DLD1 (cell line): Measurements from ENCODE around the gene NPHP4.
"Not testable (repeated sequence)": the region's sequence is repeated elsewhere in the genome, so short reads cannot be mapped to it uniquely, and the experiment has no call there.

Experiments used
- in situ Hi-C: cut with HindIII; loops from 2 replicates; pipeline ENCODE4 v1.10.0; 2017; ENCODE audit warnings: low sequenced_read_pairs

NPHP4 gene

DNA sequence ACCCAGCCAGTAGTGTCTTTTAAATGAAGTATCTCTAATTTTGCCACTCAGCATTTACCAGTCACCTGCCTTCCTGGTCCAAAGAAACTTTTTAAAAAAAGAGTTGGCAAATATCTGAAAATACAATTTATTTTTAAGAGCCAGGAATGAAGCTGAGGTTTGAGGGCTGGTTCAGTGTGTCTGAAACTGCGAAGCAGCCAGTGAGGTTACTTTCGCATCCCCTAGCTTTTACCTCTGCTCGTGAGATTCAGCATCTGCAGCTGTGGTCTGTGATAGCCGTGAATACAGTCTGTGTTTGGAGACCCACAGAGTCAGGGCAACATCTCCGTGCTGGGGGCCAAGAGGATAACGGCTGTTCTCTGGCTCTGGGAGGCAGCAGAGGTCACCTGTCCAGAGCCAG is 32.2 kb upstream of the NPHP4 start:
- in situ Hi-C loops: no loop called here

DNA sequence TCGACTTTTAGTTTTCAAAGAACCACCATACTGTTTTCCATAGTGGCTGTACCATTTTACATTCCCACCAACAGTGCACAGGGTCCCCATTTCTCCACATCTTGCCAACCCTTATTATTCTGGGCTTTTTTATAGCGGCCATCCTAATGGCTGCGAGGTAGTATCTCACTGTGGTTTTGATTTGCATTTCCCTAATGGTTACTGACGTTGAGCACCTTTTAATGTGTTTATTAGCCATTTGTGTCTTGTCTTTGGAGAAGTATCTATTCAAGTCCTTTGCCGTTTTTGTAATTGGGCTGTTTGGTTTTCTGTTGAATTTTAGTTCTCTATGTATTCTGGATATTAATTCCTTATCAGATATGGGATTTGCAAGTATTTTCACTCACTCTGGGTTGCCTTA is 31.1 kb upstream of the NPHP4 start:
- in situ Hi-C loops: no loop called here

DNA sequence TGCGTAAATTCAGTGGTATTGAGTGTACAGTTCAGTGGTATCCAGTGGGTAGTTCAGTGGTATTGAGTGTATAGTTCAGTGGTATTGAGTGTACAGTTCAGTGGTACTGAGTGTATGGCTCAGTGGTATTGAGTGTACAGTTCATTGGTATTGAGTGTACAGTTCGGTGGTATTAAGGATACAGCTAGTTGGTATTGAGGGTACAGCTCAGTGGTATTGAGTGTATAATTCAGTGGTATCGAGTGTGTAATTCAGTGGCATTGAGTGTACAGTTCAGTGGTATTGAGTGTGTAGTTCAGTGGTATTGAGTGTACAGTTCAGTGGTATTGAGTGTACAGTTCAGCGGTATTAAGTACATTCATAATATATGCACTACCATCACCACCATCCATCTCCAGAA is 30.0 kb upstream of the NPHP4 start:
- in situ Hi-C loops: no loop called here

DNA sequence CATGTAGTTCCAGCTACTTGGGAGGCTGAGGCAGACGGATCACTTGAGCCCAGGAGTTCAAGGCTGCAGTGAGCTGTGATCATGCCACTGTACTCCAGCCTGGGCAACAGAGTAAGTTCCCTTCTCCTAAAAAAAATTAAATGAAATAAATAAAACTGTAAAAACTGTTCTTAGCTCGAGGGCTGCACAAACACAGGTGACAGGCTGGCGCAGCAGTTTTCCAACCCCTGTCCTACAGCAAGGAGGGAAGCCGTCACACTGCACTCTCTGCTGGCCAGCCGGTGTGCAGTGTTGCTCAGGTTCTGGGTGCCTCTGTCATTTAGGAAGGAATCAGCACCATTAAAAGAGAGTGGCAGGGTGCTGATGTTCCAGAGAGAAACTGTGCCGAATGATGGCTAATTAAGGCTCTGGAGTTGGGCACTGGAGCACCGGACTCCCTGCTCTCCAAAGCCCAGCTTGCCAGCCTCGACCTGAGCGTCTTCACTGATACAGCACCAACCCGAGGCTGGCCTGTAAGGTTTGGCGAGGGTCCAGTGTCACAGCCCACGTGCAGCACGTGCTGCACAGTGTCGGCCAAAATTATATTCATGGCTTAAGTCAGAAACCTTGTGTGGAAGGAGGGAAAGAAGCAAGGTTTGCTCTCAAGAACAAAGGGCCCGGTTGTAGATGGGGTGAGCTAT is 27.1 kb upstream of the NPHP4 start:
- in situ Hi-C loops: no loop called here

DNA sequence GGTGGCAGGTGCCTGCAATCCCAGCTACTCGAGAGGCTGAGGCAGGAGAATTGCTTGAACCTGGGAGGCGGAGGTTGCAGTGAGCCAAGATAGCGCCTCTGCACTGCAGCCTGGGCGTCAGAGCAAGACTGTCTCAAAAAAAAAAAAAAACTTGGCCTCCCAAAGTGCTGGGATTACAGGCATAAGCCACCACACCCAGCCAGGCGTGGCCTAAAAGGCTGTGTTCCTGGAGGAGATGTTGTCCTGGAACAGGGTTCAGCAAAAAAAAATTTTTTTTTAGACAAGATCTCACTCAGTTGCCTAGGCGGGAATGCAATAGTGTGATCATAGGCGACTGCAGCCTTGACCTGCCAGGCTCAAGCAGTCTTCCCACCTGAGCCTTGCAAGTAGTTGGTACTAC is 25.4 kb upstream of the NPHP4 start:
- in situ Hi-C loops: not testable (repeated sequence)

DNA sequence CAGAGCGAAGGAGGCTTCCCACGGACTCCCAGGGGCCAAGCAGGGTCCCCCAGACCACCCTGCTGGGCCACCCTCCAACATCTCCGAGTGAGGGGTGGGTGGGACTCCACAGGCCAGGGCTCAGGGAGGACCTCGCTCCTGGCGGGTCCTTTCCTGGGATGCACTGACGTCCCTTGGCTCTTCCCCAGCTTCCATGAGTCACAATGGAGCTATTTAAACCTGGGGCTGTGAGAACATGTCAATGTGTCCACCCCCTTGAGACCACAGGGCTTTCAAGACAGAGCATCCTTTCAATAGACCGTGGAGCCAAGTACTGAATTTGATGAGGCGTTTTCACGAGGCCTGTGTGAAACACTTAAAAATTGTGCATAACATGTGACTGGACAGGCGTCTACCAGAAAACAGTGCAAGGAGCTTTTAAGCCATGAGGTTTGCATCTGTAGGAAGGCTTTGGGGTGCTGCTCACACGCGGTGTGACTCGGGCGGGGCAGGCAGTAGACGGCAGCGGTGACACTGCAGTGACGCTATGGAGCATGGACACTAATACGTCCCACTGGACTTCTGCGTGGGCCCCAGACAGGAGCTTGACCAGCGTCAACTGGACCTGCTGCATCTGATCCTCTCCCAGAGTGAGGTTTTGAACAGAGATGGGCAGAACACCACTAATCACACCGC is 24.1 kb upstream of the NPHP4 start:
- in situ Hi-C loops: no loop called here

DNA sequence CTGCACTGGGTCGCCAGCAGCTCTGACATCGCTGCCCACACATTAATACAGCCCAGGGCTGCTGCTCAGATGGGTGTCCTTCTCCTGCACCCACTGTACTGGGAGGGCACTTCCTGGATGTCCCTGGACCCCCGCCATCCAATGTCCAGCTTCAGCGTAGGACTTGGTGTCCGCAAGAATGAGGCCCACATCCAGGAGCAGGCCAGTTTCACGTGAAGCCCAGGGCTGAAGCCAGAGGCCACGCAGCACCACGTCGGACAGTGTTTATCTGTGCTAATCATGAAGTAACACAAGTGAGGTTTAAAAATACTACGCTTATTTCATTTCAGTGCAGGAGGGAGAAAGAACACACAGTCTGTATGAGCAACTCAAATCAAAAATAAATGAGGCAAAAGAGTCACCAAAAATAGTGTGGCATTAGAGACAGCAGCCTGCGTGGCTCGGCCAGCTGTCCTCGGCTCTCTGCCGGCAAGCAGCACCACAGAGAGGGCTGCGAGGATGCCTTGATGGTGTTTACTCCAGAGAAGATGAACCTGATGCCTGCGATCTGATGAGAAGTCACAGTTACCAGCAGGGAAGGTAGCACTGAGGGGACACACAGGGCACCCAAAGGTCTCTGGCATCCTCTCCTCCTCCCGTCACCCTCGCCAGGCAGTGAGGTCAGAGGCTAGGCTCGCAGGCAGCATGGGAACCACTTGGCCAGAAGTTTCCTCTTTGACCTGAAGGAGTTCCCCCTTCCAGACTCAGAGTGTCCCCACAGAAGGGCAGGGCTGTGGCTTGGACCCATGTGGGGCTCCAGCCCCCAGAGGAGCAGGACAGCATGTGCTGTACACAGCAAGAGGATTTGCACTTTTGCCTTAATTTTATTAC is 22.1 kb upstream of the NPHP4 start:
- in situ Hi-C loops: no loop called here

DNA sequence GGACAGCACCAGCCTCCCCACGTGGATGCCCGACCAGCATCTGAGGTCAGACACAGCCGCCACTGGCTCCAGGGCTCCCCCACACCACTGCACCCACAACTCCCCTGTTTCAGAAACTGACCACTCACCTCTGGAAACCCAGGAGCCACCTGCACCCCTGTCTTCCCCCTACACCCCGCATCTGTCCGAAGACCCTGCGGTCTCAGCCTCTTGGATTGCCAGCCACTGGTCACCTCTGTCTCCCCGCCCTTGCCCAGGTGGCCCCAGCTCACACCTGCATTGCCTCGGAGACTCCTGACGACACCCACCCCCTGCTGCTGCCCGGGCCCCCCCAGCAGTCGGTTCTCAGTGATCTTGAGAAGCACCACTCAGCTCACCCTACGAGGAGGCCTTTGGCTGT is 21.3 kb upstream of the NPHP4 start:
- in situ Hi-C loops: no loop called here

DNA sequence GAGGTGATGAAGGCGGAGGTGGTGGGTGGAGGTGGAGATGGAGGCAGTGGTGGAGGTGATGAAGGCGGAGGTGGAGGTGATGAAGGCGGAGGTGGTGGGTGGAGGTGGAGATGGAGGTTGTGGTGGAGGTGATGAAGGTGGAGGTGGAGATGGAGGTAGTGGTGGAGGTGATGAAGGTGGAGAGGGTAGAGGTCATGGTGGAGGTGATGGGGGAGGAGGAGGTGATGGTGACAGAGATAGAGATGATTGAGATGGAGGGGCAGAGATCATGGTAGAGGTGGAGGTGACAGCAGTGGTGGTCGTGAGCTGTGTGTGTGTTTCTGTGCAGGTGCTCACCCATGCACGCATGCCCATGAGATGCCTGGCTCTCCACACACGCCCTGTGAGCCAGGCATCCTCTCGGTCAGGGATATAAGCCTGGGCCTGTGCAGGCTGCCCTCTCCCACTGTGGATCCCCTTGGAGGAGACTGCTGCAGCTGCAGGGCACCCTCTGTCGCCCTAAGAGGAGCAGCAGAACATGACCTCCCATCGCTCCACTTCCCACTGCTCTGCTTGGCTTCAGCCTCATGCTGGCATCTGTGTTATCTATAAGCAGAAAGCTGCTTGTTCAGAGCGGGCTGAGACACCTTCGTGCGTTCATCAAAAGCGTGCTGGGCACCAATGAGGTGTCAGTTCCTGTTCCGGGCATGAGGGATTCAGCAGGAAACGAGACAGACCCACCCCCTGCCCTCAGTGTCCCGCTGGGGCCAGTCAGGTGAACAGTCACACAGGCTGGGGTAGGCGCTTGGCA is 20.5 kb upstream of the NPHP4 start:
- in situ Hi-C loops: no loop called here

DNA sequence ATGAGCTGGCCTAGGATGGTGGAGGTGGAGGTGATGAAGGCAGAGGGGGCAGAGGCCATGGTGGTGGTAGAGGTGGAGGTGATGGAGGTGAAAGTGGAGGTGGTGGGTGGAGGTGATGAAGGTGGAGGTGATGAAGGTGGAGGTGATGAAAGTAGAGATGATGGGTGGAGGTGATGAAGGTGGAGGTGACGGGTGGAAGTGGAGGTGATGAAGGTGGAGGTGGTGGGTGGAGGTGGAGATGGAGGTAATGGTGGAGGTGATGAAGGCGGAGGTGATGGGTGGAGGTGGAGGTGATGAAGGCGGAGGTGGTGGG is 19.7 kb upstream of the NPHP4 start:
- in situ Hi-C loops: no loop called here

DNA sequence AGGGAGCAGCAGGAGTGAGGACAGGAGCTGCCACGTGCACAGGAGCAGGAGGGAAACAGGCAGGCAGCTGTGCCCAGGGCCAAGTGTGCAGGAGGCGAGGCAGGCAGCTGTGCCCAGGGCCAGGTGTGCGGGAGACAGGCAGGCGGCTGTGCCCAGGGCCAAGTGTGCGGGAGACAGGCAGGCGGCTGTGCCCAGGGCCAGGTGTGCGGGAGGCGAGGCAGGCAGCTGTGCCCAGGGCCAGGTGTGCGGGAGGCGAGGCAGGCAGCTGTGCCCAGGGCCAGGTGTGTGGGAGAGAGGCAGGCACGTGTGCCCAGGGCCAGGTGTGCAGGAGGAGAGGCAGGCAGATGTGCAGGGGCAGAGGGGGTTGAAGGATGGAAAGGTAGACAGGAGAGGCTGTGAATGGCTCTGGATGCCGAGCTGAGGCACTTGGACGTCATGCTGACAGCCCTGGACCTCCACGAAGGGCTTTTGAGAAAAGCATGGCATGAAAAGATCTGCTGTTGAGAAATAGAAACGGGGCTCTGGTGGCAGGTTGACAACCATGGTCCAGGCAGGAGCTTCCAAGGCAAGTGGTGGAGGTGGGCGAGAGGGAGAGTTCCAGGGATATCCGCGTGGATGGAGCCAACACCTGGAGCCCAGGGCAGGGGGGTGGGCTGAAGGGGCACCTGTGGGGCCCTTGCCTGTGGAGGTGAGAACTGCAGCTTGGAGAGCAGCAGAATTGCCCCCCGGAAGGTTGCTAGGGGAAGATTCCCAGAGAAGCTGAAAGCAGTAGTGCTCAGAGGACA is 19.1 kb upstream of the NPHP4 start:
- in situ Hi-C loops: no loop called here

DNA sequence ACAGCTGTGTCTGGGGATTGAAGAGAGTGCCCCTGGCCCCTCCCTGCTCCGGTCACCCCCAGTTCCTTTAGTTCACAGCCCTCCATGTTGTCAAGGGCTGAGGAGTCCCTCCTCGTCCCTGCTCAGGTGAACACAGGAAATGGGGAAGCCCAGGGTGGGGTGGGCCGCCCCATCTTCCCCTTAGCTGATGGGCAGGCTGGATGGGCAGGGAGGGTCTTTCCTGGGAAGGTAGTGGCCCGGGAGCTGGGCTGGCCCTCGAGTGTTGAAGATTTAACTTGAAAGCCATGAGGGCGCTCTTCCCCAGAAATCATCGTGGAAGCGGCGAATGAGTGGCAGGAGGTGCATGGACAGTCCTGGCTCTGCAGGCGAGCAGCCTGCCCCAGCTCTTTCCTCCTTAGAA is 18.3 kb upstream of the NPHP4 start:
- in situ Hi-C loops: no loop called here

DNA sequence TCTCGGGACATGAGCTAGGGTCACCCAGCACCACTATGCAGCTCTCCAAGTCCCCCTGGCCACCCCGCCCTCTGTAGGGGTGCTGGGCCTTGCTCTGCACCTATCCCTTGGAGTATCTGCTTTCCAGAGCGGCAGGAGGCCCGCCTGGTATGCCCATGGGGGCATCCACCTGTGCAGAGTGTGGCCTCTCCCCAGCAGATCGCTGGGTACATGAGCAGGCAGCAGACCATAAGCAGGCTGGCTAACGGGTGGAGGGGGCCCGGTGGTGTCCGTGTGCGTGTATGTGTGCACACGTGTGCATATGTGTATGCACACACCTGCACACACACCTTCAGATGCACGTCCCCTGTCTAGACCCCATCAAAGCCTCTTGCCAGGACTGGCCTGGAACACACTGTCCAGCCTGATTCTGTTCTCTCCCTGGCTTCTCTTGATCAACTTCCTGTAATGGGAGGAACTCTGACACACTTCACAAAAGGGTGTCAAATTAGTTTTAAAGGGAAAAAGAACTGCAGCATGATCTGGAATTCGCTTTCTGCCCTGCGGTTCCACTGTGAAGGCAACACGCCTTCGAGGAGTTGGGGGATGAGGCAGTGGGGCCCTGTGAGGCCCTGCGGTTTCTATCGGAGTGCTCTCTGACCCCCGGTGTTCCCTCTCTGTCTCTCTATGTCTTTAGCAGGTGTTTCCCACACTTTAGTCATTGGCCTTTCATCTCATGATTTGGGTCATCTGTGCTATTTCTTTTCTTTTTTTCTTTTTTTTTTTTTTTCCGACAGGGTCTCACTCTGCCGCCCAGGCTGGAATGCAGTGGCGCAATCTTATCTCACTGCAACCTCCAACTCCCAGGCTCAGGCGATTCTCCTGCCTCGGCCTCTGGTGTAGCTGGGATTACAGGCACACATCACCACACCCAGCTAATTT is 17.2 kb upstream of the NPHP4 start:
- in situ Hi-C loops: no loop called here

DNA sequence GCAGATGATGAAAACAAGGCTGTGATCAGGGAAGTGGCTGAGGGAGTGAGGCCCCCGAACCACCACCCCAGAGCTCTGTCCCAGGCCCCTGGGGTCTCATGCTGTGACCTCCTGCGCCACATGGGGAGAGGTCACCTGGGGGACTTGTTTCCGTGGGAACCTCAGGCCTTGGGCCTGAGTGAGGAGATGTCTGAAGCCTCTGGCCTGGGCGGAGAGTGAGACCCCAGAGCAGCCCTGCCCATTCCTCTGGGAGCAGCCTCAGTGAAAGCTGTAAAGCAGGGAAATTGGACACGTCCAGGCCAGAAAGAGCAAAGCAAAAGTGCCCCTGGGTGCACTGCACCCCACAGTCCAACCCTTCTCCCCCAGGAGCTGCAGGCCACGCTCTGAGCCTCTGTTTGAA is 16.5 kb upstream of the NPHP4 start:
- in situ Hi-C loops: no loop called here

DNA sequence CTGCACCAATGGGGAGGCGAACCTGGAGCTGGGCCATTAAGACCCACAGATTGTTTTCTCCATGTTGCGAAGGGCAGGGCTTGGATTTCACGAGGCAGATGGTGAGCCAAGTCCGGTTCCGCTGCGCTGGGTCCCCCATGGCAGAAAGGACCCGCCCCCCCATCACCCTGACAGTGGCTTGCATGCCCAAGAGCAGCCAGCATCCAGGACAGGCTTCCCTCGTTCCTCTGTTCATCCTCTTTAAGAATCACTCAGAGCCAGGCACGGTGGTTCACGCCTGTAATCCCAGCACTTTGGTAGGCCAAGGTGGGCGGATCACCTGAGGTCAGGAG is 15.8 kb upstream of the NPHP4 start:
- in situ Hi-C loops: no loop called here

DNA sequence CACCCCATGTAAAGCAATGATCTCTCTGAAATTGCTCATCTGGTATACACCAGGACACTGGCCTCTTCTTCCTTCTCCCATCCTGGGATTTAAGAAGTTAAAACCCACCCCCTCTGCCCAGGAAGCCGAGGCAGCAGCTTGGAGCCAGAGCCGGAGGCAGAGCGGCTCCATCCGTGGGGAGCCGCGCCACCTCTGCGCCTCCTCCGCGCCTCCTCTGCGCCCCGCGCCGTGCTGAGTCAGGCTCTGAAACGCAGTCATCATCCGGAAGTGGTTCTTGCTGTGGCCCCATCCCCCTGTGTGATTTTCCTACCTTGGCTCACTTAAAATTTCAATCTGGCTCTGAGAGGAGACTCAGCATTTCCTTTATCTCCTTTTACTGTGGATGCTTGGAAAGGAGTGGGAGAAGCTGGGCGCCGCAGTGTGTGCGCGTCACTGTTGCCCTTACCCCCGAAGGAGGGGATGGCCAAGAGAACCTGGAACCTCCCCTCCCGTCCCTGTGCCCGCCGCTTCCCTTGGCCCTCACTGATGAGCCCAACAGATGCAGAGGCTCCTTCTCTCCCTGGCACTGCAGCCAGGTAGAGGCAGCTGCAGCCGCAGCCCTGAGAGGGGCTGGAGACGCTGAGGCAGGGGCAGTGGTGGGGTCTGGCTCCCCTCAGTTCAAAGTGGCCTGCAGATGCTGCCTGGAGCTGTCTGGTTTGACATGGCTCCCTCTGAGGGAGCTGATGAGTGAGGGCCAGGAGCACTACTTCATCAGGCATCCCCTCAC is 15.3 kb upstream of the NPHP4 start:
- in situ Hi-C loops: no loop called here

DNA sequence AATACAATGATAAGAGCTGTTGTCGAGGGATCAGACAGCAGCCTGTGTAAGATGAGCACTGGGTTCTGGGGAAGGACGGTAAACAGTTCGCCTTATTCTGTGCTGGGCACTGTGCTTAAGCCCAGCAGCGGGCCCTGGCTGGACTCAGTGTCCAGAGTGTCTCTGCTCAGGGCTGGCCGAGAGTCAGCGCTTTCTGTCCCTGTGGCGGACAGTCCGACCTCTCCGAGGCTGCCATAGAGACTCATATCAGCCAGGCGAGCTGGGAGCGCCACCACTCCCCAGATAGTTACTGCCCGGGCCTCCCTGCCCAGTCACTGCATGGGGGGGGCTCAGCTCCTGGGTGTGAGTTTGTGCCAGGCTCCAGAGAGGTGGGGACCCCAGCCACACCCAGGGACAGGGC is 14.7 kb upstream of the NPHP4 start:
- in situ Hi-C loops: no loop called here

DNA sequence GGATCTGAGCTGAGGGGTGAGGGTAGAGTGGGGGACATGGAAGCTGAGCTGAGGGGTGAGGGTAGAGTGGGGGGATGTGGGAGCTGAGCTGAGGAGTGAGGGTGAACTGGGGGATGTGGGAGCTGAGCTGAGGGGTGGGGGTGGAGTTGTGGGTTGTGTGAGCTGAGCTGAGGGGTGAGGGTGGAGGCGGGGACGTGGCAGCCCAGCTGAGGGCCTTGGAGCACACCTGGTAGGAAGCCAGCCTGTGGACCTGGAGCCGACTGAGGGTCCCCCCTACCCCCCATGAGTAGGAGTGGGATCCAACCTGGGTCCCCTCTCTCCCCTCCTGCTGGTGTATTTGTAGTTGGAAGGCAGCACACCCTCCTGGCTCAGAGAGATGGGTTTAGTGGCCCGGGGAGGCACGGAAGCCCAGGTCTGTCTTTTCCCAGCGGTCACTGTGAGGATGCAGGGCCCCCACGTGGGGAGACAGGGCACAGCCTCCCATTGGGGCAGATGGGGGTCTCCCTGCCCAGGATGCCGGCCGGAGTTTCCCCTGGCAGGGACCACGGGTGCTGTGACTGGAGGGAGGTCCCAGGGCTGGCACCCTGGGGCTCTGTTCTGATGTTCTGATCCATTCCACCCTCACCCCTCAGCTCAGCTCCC is 13.2 kb upstream of the NPHP4 start:
- in situ Hi-C loops: no loop called here
